ENCODE results near the gene TXNRD2. TPM values are rescaled to one million over a fixed set of nuclear protein-coding genes. Genes with fewer than 3 reads are reported as not detected.

Gene TXNRD2
- total RNA-seq, 1 experiment from 2014 or later: 19.7 TPM

GRCh38 chr22:19943082-19944026 lies 1.7 kb upstream of the TXNRD2 start:
- no peaks in the 10 kb centered on the region for H3K9me2 ChIP-seq (ENCODE audit: insufficient read depth)
- H3K27me3 ChIP-seq (ENCODE audit: insufficient read depth, low read length): no peaks in the 10 kb centered on the region
- peak overlapping the region; percentile 96 for H3K27ac ChIP-seq (ENCODE audit: low read depth, low read length)
- intact Hi-C loops (cut with micrococcal nuclease): no loop called here
- BruUV-seq (replicated peaks): no TSS peak
- RAD21 ChIA-PET (ENCODE audit: low non-redundant PET in 1 of 2, low total read pairs in 2 of 2, uncharacterized antibody in 2 of 2, unreplicated experiment in 2 of 2): no interaction called here
- peaks cover 0 to 2% of the 10 kb centered on the region in 2 experiments; a peak in 1 of 4 replicates for H3K36me3 ChIP-seq (ENCODE audit: control insufficient read depth in 1 of 2, insufficient read depth in 2 of 2, low read length in 2 of 2)
- H3K9ac ChIP-seq (ENCODE audit: low read length): peak overlapping the region; percentile 98
- peak overlapping the region; percentile 89 for H3K4me2 ChIP-seq (ENCODE audit: low read length)
- H4K20me1 ChIP-seq (ENCODE audit: insufficient read depth): no peaks in the 10 kb centered on the region
- POLR2A ChIA-PET: interaction anchor here (1.6 kb wide), 1 partner anchor 10 kb away, joined by 6 read pairs; no protein-coding TSS in a partner anchor
- TF ChIP-seq FOSL1 (IDR thresholded peaks at IDR 0.05; ENCODE audit: low read depth) (no peak), EGR1 (IDR thresholded peaks at IDR 0.05; ENCODE audit: low read depth) (no peak), CTCF (IDR thresholded peaks at IDR 0.05 in 2 of 3, conservative IDR thresholded peaks at IDR 0.05 in 1 of 3; ENCODE audit: borderline replicate concordance in 1 of 3, insufficient read depth in 1 of 3, low read depth in 2 of 3, low read length in 2 of 3) (peak in 1 of 3 experiments; percentile 16; a peak in 1 of 6 replicates), CEBPB (IDR thresholded peaks at IDR 0.05; ENCODE audit: low read depth) (peak; percentile 38; the same call in 1 of the 2 replicates)
- no peaks in the 10 kb centered on the region for H3K9me3 ChIP-seq (ENCODE audit: control insufficient read depth in 1 of 2, insufficient read depth in 1 of 2, low read depth in 1 of 2, low read length in 2 of 2)
- ATAC-seq (no peak), DNase-seq (ENCODE audit: low read depth, low spot score) (no peak)
- CTCF ChIA-PET: interaction anchor here (1.2 to 3.8 kb wide), 2 partner anchors 10 to 213 kb away, joined by 6 to 18 read pairs; no protein-coding TSS in a partner anchor
- peaks cover 19 to 32% of the 10 kb centered on the region in 2 experiments for H3K4me1 ChIP-seq (ENCODE audit: control insufficient read depth in 1 of 2, insufficient read depth in 2 of 2, low read length in 2 of 2)
- peaks cover 65% of the 10 kb centered on the region for H3K79me2 ChIP-seq (ENCODE audit: insufficient read depth, low read length)
- H3K4me3 ChIP-seq (replicated peaks in 1 of 2; ENCODE audit: low read depth in 1 of 2, low read length in 2 of 2): peak overlapping the region; percentile 74 to 80
- H2AFZ ChIP-seq (ENCODE audit: low read depth, low read length, poor library complexity, severe bottlenecking): no peak overlapping the region

Measured in HCT116 (cell line).